K562 (cell line): ENCODE data around the gene CCL16. TPM values are rescaled to one million over a fixed set of nuclear protein-coding genes. Genes with fewer than 3 reads are reported as not detected.
"Not testable (repeated sequence)": the region's sequence is repeated elsewhere in the genome, so short reads cannot be mapped to it uniquely, and the experiment has no call there.

ENCODE experiments used
- ATAC-seq: fragments of 200-7000 bp; cut with Tn5 transposase; 3 replicates; pipeline ENCODE4 v1.9.1; 2020; ENCODE audit warnings: moderate library complexity
- BruUV-seq: library from RNA; stranded (reverse); fragments of 400-500 nt; replicated peaks from 2 replicates; lab custom pipeline; 2021; lab: Mats Ljungman, UMichigan
- CTCF ChIA-PET: fragments of 300-600 bp; formaldehyde crosslinking; extraction: SDS; loops from one replicate; lab custom pipeline; 2021; ENCODE audit warnings: low intra/inter-chr PET ratio; lab: Yijun Ruan, JAX
- POLR2A ChIA-PET: fragments of 300-600, 350-650 bp; sonication (Branson Sonifier 250); formaldehyde crosslinking; extraction: SDS; loops from one replicate; lab custom pipeline; 2021; ENCODE audit warnings: antibody characterized with exemption, inconsistent platforms; lab: Yijun Ruan, JAX
- DNase-seq, 4 experiments: peaks; one replicate each; pipeline versions ENCODE4 v3.0.0 to v3.0.0-alpha.2; 2011 to 2018; ENCODE audit warnings: low spot score in 3 of 4, mixed read lengths in 3 of 4; ENCODE audit errors: extremely low read depth in 1 of 4
- FAIRE-seq: peaks from 2 replicates; lab custom pipeline; 2011; peaks lifted over from hg19 to GRCh38; lab: Jason Lieb, UNC
- H2AFZ ChIP-seq: 2 replicates; pipeline ENCODE4 v1.6.0; 2011; ENCODE audit warnings: low read depth, low read length, control low read depth, inconsistent platforms
- H3K27ac ChIP-seq: fragments of 200-600 bp; 3 replicates; pipeline ENCODE4 v1.8.0; 2011; ENCODE audit warnings: low read depth, mild to moderate bottlenecking, control low read depth, inconsistent platforms, low read length, moderate library complexity, mixed read lengths; ENCODE audit errors: extremely low read depth
- H3K27me3 ChIP-seq, 2 experiments: fragments of 300-600 bp in 1 of 2; 2 replicates in 1 of 2; 3 replicates in 1 of 2; pipeline versions ENCODE4 v1.6.0 to v1.8.0; 2011; ENCODE audit warnings: inconsistent platforms in 2 of 2, low read length in 2 of 2, mild to moderate bottlenecking in 1 of 2, mixed read lengths in 1 of 2, moderate library complexity in 1 of 2; ENCODE audit not compliant: control insufficient read depth in 2 of 2, insufficient read depth in 2 of 2
- H3K36me3 ChIP-seq: fragments of 300-600 bp; 3 replicates; pipeline ENCODE4 v1.8.0; 2011; ENCODE audit warnings: mild to moderate bottlenecking, low read length, inconsistent platforms; ENCODE audit not compliant: control insufficient read depth, insufficient read depth
- H3K4me1 ChIP-seq, 2 experiments: fragments of 200-600 bp in 1 of 2; replicated peaks in 1 of 2; 2 replicates in 1 of 2; 3 replicates in 1 of 2; pipeline versions ENCODE4 v1.5.1 to v1.8.0; 2011; ENCODE audit warnings: inconsistent platforms in 2 of 2, low read length in 2 of 2, mild to moderate bottlenecking in 1 of 2, mixed read lengths in 1 of 2, moderate library complexity in 1 of 2; ENCODE audit not compliant: control insufficient read depth in 2 of 2, insufficient read depth in 2 of 2
- H3K4me2 ChIP-seq: 2 replicates; pipeline ENCODE4 v1.6.1; 2011; ENCODE audit warnings: low read length, control low read depth, inconsistent platforms, mixed read lengths; ENCODE audit not compliant: insufficient read depth
- H3K4me3 ChIP-seq: fragments of 200-600 bp; sonication (generic), shearing (Covaris generic); 2 replicates; pipeline ENCODE4 v1.5.1; 2016; ENCODE audit warnings: control low read depth, inconsistent platforms
- H3K79me2 ChIP-seq: fragments of 200-600 bp; 3 replicates; pipeline ENCODE4 v1.8.0; 2011; ENCODE audit warnings: low read length, inconsistent platforms; ENCODE audit not compliant: control insufficient read depth, insufficient read depth
- H3K9ac ChIP-seq, 2 experiments: 2 replicates each; pipeline versions ENCODE4 v1.6.0 to v1.6.1; 2011; ENCODE audit warnings: low read depth in 2 of 2, low read length in 2 of 2, control low read depth in 1 of 2, inconsistent platforms in 1 of 2, mild to moderate bottlenecking in 1 of 2, mixed read lengths in 1 of 2; ENCODE audit not compliant: insufficient read depth in 1 of 2
- H3K9me1 ChIP-seq: one replicate; pipeline ENCODE4 v1.6.0; 2011; ENCODE audit warnings: inconsistent platforms, mild to moderate bottlenecking, low read length, moderate library complexity; ENCODE audit not compliant: control insufficient read depth, insufficient read depth
- H3K9me3 ChIP-seq: replicated peaks from 2 replicates; pipeline ENCODE4 v1.5.1; 2011; ENCODE audit warnings: low read depth, low read length, inconsistent platforms; ENCODE audit not compliant: control insufficient read depth, insufficient read depth
- H4K20me1 ChIP-seq: replicated peaks from 2 replicates; pipeline ENCODE4 v1.6.1; 2011; ENCODE audit warnings: low read length, inconsistent platforms, mixed read lengths; ENCODE audit not compliant: control insufficient read depth, insufficient read depth
- HNRNPLL ChIP-seq: fragments of 200-400 bp; formaldehyde crosslinking; IDR thresholded peaks from 2 replicates; pipeline ENCODE4 v1.6.1; 2017; ENCODE audit warnings: low read length, low read depth, mild to moderate bottlenecking; ENCODE audit not compliant: poor library complexity, severe bottlenecking
- NR1H2 ChIP-seq: sonication (generic); formaldehyde crosslinking; IDR thresholded peaks from 2 replicates; pipeline ENCODE4 v1.4.0; 2020; ENCODE audit warnings: mild to moderate bottlenecking, missing genetic modification reagents
- RBM15 ChIP-seq: fragments of 200-400 bp; formaldehyde crosslinking; IDR thresholded peaks from 2 replicates; pipeline ENCODE4 v1.6.1; 2018; ENCODE audit warnings: mild to moderate bottlenecking, low read length, moderate library complexity; ENCODE audit not compliant: insufficient read depth
- ZFX ChIP-seq: sonication (generic); formaldehyde crosslinking; IDR thresholded peaks from 2 replicates; pipeline ENCODE4 v1.8.0; 2022; ENCODE audit warnings: mild to moderate bottlenecking, missing genetic modification reagents, moderate library complexity
- ZNF311 ChIP-seq: fragments of 250-450 bp; sonication (Bioruptor Pico); IDR thresholded peaks from 2 replicates; pipeline ENCODE4 v1.4.0; 2020; ENCODE audit warnings: mild to moderate bottlenecking, moderate library complexity
- WGBS: fragments of 100-300 bp; shearing (Covaris generic); methylation state at CpG from one replicate; pipeline ENCODE4 v1.1.6; 2016; ENCODE audit warnings: low coverage, mixed read lengths; ENCODE audit not compliant: insufficient coverage; ENCODE audit errors: missing lambda C conversion rate; 5-methylcytosine and 5-hydroxymethylcytosine counted together
- in situ Hi-C: fragments of 300-500 bp; cut with MboI; formaldehyde crosslinking; loops from 4 replicates; pipeline ENCODE4 v1.15.0; 2018; ENCODE audit warnings: inconsistent platforms, mixed read lengths
- intact Hi-C: fragments of 100-400 bp; cut with micrococcal nuclease; formaldehyde crosslinking; loops from 2 replicates; pipeline ENCODE4 v1.14.2; 2022
- polyA plus RNA-seq, 8 experiments: library from polyadenylated mRNA; depleted of rRNA in 4 of 8; stranded (reverse) in 5 of 8; unstranded in 3 of 8; fragments of >200 nt; fragmentation: Nextera tagmentation in 2 of 8; fragmentation: Illumina TruSeq in 1 of 8; extraction: Ambion mirVana in 2 of 8; extraction: Trizol in 1 of 8; gene quantifications; 2 replicates each; pipeline versions ENCODE4 v1.2.1 to v1.2.3, GENCODE V29; 2011 to 2014; ENCODE audit warnings: inconsistent platforms in 1 of 8, missing spikeins in 1 of 8
- total RNA-seq, 7 experiments: library from RNA; depleted of rRNA in 6 of 7; stranded (reverse); fragments of >200 nt in 6 of 7; fragmentation: Illumina TruSeq in 2 of 7; extraction: Trizol in 2 of 7; gene quantifications; 2 replicates each; pipeline versions ENCODE4 v1.2.1 to v1.2.3, GENCODE V29; 2011 to 2021; ENCODE audit warnings: low replicate concordance in 1 of 7
- TF ChIP-seq, protein P1 (sequence below): sonication (generic); formaldehyde crosslinking; IDR thresholded peaks from 2 replicates; pipeline ENCODE4 v1.8.0; 2022; ENCODE audit warnings: mild to moderate bottlenecking, missing genetic modification reagents

Gene CCL16
- total and polyA plus RNA-seq, 9 of the 15 experiments (the other 6 are each of a cell fraction or from before 2014, with no cell fraction given): not detected

DNA sequence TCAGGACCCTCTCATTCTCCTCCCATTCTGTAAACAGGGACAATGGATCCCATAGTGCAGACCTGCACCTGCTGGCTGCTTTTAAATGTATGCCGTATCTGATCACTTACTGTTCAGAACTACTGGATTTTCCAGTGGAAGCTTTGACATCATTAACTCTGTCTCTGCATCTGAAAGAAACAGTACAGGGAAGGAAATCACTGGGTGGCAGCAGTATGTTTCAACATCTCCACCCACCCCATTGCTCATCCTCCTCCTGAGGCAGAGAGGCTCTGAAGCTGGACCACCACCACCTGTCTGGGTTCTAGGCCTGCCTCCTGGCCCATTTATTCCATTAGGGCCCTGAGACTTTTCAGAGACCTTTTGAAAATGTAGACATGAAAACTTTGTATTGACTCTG lies 17.5 kb upstream of the CCL16 start:
- intact Hi-C loops: no loop called here
- no TSS peak for BruUV-seq
- WGBS: 20% methylated on average over 1 of the region's 1 CpG

GRCh38 chr17:35998018-35998545 lies 16.8 kb upstream of the CCL16 start:
- FAIRE-seq (no peak), DNase-seq (no peak), ATAC-seq (no peak)
- Histone ChIP-seq H3K4me1 (no peaks in the 10 kb centered on the region), H2AFZ (no peak overlapping the region), H3K9me3 (no peaks in the 10 kb centered on the region), H3K36me3 (no peaks in the 10 kb centered on the region), H3K9me1 (no peaks in the 10 kb centered on the region), H3K27me3 (peaks cover 6 to 12% of the 10 kb centered on the region in 2 experiments; a peak in 3 of 5 replicates), H4K20me1 (no peaks in the 10 kb centered on the region), H3K4me2 (no peak overlapping the region), H3K4me3 (no peak overlapping the region), H3K27ac (no peak overlapping the region), H3K79me2 (no peaks in the 10 kb centered on the region), H3K9ac (no peak overlapping the region)
- WGBS: under 1% methylated on average over 10 of the region's 11 CpGs
- no TSS peak for BruUV-seq
- in situ Hi-C loops (no loop called here), intact Hi-C loops (no loop called here)
- TF ChIP-seq NR1H2 (CRISPR knock-in tag) (no peak), ZNF311 (no peak), HNRNPLL (no peak), RBM15 (no peak)
- TF ChIP-seq, protein P1, sequence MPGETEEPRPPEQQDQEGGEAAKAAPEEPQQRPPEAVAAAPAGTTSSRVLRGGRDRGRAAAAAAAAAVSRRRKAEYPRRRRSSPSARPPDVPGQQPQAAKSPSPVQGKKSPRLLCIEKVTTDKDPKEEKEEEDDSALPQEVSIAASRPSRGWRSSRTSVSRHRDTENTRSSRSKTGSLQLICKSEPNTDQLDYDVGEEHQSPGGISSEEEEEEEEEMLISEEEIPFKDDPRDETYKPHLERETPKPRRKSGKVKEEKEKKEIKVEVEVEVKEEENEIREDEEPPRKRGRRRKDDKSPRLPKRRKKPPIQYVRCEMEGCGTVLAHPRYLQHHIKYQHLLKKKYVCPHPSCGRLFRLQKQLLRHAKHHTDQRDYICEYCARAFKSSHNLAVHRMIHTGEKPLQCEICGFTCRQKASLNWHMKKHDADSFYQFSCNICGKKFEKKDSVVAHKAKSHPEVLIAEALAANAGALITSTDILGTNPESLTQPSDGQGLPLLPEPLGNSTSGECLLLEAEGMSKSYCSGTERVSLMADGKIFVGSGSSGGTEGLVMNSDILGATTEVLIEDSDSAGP: no peak
- ChIA-PET POLR2A (interaction anchor here (0.8 kb wide), 1 partner anchor 11 kb away, joined by 4 read pairs; no protein-coding TSS in a partner anchor), CTCF (no interaction called here)

More for the DNA sequence above, 17.5 kb upstream of the CCL16 start:
- no peaks in the 10 kb centered on the region for H3K9me3 ChIP-seq
- H3K79me2 ChIP-seq: no peaks in the 10 kb centered on the region
- no peak overlapping the region for H2AFZ ChIP-seq
- no peaks in the 10 kb centered on the region for H3K36me3 ChIP-seq
- H3K27me3 ChIP-seq: peaks cover 6 to 12% of the 10 kb centered on the region in 2 experiments; a peak in 3 of 5 replicates
- ChIA-PET CTCF (no interaction called here), POLR2A (no interaction called here)
- no peak overlapping the region for H3K4me2 ChIP-seq
- no peak for FAIRE-seq
- no peak for TF ChIP-seq ZFX (CRISPR knock-in tag)
- H3K27ac ChIP-seq: no peak overlapping the region
- H4K20me1 ChIP-seq: no peaks in the 10 kb centered on the region
- no peak for DNase-seq
- no peaks in the 10 kb centered on the region for H3K4me1 ChIP-seq
- no peak overlapping the region for H3K9ac ChIP-seq
- H3K9me1 ChIP-seq: no peaks in the 10 kb centered on the region
- in situ Hi-C loops: no loop called here
- H3K4me3 ChIP-seq: no peak overlapping the region
- ATAC-seq: no peak

DNA sequence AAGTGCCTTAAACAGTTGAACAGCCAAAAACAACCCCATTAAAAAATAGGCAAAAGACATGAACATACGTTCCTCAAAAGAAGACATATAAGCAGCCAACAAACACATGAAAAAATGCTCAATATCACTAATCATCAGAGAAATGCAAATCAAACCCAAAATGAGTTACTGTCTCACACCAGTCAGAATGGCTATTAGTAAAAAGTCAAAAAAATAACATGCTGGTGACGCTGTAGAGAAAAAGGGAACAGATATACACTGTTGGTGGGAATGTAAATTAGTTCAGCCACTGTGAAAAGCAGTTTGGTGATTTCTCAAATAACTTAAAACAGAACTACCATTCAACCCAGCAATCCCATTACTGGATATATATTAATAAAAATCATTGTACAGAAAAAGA lies 14.0 kb upstream of the CCL16 start:
- H3K27me3 ChIP-seq, H3K9me3 ChIP-seq, H3K4me1 ChIP-seq, H4K20me1 ChIP-seq, BruUV-seq, DNase-seq, in situ Hi-C loops, CTCF ChIA-PET, H3K4me2 ChIP-seq, POLR2A ChIA-PET, H3K36me3 ChIP-seq, ATAC-seq, intact Hi-C loops, H3K79me2 ChIP-seq, H2AFZ ChIP-seq, H3K4me3 ChIP-seq, H3K9me1 ChIP-seq, H3K9ac ChIP-seq, FAIRE-seq, H3K27ac ChIP-seq: not testable (repeated sequence)
- 0% methylated on average over 2 of the region's 2 CpGs for WGBS
